ENCODE results near the gene ETFA.

- TF ChIP-seq CTCF (IDR thresholded peaks at IDR 0.05; ENCODE audit: poor library complexity) (no peak), EZH2 (IDR thresholded peaks at IDR 0.05; ENCODE audit: borderline replicate concordance) (no peak)
Observed at GRCh38 chr15:76169911-76170800, 141.1 kb downstream of the ETFA start.

Measured in hepatocyte (in vitro differentiated cells).